ENCODE results near the gene CTNNBL1. TPM values are rescaled to one million over a fixed set of nuclear protein-coding genes. Genes with fewer than 3 reads are reported as not detected.

The CTNNBL1 gene
- polyA plus RNA-seq, 1 of the 3 experiments (the other 2 are of a cell fraction) = 29.5 TPM

DNA sequence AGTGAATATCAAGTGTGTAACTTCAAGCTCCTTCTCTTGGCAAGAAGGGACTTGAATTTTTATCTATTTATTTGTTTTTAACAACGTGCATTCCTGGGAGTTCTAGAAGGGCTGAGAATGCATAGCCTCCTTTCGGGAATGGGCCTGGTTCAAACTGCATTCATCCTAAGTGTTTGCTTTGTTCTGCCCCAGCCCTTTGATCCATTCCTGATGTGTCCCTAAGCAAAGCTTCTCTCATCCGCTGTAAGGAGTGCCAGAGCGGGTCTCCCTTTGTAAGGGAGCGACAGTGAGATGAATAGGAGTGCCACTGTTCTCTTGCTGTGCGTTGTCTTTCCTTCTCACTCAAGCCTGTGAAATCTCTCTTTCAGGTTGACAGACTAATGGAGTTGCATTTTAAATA lies 148.1 kb downstream of the CTNNBL1 start:
- Histone ChIP-seq H3K36me3 (replicated peaks in 1 of 2; ENCODE audit: control insufficient read depth in 1 of 2, insufficient read depth in 2 of 2, low read length in 1 of 2) (peaks cover 8 to 36% of the 10 kb centered on the region in 2 experiments), H3K4me1 (ENCODE audit: control insufficient read depth in 1 of 2, insufficient read depth in 2 of 2, low read depth in 1 of 2, low read length in 1 of 2) (peaks cover 0 to 11% of the 10 kb centered on the region in 2 experiments; a peak in 1 of 4 replicates), H3K27me3 (ENCODE audit: insufficient read depth) (no peaks in the 10 kb centered on the region), H4K20me1 (ENCODE audit: insufficient read depth) (no peaks in the 10 kb centered on the region), H3K9me3 (no peaks in the 10 kb centered on the region), H3K27ac (ENCODE audit: low read depth in 2 of 2, low read length in 1 of 2) (no peak overlapping the region), H3K9ac (no peak overlapping the region), H3K79me2 (ENCODE audit: insufficient read depth) (no peaks in the 10 kb centered on the region), H3F3A (replicated peaks; ENCODE audit: insufficient read depth) (no peaks in the 10 kb centered on the region), H2AFZ (ENCODE audit: low read depth) (no peak overlapping the region), H3K4me3 (ENCODE audit: low read depth in 2 of 2, low read length in 1 of 2) (no peak overlapping the region), H3K4me2 (no peak overlapping the region), H3K9me2 (no peaks in the 10 kb centered on the region)
- no peak for DNase-seq
- ChIA-PET POLR2A (no interaction called here), CTCF (interaction anchor here (1.0 to 1.1 kb wide), 2 partner anchors 20 to 278 kb away, joined by 3 to 4 read pairs; no protein-coding TSS in a partner anchor)
- no peak for TF ChIP-seq SMC3 (IDR thresholded peaks at IDR 0.05; ENCODE audit: low read depth, low read length)
- TF ChIP-seq, protein P1, sequence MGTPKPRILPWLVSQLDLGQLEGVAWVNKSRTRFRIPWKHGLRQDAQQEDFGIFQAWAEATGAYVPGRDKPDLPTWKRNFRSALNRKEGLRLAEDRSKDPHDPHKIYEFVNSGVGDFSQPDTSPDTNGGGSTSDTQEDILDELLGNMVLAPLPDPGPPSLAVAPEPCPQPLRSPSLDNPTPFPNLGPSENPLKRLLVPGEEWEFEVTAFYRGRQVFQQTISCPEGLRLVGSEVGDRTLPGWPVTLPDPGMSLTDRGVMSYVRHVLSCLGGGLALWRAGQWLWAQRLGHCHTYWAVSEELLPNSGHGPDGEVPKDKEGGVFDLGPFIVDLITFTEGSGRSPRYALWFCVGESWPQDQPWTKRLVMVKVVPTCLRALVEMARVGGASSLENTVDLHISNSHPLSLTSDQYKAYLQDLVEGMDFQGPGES (IDR thresholded peaks at IDR 0.05; ENCODE audit: low read depth, low read length) = no peak
- no peak for TF ChIP-seq EP300 (IDR thresholded peaks at IDR 0.05; ENCODE audit: borderline replicate concordance in 1 of 2, low read depth in 1 of 2, low read length in 1 of 2)
- no peak for TF ChIP-seq YY1 (IDR thresholded peaks at IDR 0.05; ENCODE audit: low read depth)
- TF ChIP-seq MAX (IDR thresholded peaks at IDR 0.05; ENCODE audit: low read depth) = no peak
- no peak for TF ChIP-seq JUND (IDR thresholded peaks at IDR 0.05)
- no peak for TF ChIP-seq NRF1 (IDR thresholded peaks at IDR 0.05; ENCODE audit: low read depth, low read length)
- TF ChIP-seq SIN3A (IDR thresholded peaks at IDR 0.05; ENCODE audit: borderline replicate concordance, low read depth, low read length) = no peak
- TF ChIP-seq ELF1 (IDR thresholded peaks at IDR 0.05) = no peak
- no peak for TF ChIP-seq NFIC (IDR thresholded peaks at IDR 0.05; ENCODE audit: borderline replicate concordance)
- no peak for TF ChIP-seq REST (IDR thresholded peaks at IDR 0.05; ENCODE audit: low read depth, low read length)
- no peak for TF ChIP-seq EZH2phosphoT487 (IDR thresholded peaks at IDR 0.05; ENCODE audit: borderline replicate concordance, low read depth)
- TF ChIP-seq GATA2 (CRISPR knock-in tag; IDR thresholded peaks at IDR 0.05) = no peak
- TF ChIP-seq POLR2AphosphoS5 (IDR thresholded peaks at IDR 0.05; ENCODE audit: low read depth, low read length) = no peak
- TF ChIP-seq GABPA (IDR thresholded peaks at IDR 0.05; ENCODE audit: low read depth) = no peak
- TF ChIP-seq PBX3 (IDR thresholded peaks at IDR 0.05) = no peak
- no peak for TF ChIP-seq TAF1 (IDR thresholded peaks at IDR 0.05; ENCODE audit: borderline replicate concordance, low read depth, low read length)
- TF ChIP-seq FOSL2 (IDR thresholded peaks at IDR 0.05; ENCODE audit: borderline replicate concordance, low read depth) = no peak
- 97% methylated on average over 6 of the region's 6 CpGs for WGBS (ENCODE audit: low lambda C conversion rate)

Data from SK-N-SH (cell line).